Measurements from ENCODE around the gene DNAH7.

- TF ChIP-seq CTCF (CRISPR knock-in tag; IDR thresholded peaks at IDR 0.05), result no peak
- no peak for TF ChIP-seq CEBPB (IDR thresholded peaks at IDR 0.05; ENCODE audit: borderline replicate concordance, low read depth, low read length)
- no peak for TF ChIP-seq ZBTB33 (CRISPR knock-in tag; IDR thresholded peaks at IDR 0.05)
- no peak for TF ChIP-seq NAIF1 (CRISPR knock-in tag; IDR thresholded peaks at IDR 0.05; ENCODE audit: borderline replicate concordance)
- no peak for TF ChIP-seq TBP (CRISPR knock-in tag; IDR thresholded peaks at IDR 0.05)
- no peak for TF ChIP-seq CHD2 (IDR thresholded peaks at IDR 0.05; ENCODE audit: low read depth, low read length)
- TF ChIP-seq RERE (CRISPR knock-in tag; IDR thresholded peaks at IDR 0.05; ENCODE audit: low read depth), result no peak
Observed at GRCh38 chr2:195871326-195871725, 197.3 kb downstream of the DNAH7 start.

All from HepG2 (cell line).